DMS114 treated with DMSO at 0.1 percent for 48 hours (cell line): ENCODE data around the gene HOXB8.

ENCODE experiments used
- DNase-seq: peaks from one replicate; lab custom pipeline; 2025; ENCODE audit not compliant: unreplicated experiment; lab: John Stamatoyannopoulos, UW

The HOXB8 gene

DNA sequence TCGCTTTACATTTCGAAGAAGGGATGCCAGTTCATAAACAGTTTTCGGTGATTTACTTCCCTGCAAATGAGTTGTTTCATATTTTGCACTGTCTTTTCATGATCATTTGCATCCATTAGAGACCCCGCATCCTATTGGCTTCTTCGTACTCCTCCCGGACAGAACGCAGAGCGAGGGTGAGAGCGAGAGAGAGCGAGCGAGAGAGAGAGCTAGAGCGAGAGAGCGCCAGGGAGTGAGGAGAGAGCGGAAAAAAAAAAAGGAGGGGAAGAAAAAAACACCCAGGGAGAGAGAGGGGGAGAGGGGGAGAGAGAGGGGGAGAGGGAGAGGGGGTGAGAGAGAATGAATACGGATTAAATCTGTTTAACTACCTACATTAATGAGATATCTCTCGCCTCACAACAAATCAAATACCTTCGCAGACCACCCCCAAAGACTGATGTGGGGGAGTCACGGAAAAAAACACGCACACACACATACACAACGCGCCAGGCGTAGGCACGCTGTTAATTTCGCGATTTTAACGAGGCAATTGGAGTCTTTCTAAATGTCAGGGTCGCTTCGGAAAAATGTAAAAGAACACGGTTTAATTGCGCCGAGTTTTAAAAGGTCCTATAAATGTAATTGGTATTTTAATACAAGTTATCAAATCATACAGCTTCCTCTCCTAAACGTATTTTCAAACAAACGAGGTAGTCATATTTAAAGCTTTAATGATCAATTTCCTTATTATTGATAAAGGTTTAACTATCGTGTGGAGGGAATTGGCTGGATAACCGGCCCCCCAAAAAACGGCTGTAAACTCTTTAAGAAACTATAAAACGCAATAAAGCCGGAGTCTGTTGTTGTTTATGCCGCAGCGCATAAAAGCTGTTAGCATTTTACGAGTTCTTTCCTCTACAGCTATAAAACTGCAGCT lies at the start of gene HOXB8:
Gene HOXB8 (minus strand): TSS at position 246 of the 916 bp plus-strand sequence. CDS start 588 bp downstream, outside the sequence.
- DNase-seq: peak; percentile 39

DNA sequence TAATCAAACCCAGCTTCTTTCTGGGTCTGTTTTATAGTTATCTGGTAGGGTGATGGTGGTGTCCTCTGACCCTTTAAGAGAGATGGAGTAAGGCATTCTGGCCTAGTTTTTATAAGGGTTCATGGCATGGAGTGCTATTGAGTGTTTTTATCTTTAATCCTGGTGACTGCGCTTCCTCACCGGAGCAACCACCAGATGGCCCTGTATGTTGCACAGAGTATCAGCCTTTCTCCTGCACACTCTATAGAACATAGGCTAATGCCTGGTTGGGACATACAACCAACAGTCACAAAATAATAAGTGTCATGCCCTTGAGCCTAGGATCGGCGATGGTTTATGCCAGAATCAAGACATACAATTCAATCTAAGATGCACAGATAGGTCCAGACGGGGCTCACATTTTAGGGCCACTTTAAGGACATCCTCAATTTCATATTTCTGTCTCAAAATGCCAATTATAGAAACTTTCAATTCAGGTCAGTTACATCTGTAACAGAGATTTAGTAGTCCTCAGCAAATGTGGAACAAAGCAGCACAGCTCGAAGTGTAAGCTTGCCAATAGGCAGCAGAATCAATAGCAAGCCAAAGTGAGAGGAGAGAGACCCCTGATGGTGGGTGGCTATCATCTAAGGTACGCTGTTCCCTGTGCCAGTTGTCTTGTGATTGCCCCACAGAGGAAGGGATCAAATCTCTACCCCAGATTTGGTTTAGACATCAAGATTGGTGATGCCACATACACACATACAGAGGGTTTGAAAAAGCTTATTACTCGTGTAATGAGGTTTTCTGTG lies 48.2 kb upstream of the HOXB8 start:
- no peak for DNase-seq

DNA sequence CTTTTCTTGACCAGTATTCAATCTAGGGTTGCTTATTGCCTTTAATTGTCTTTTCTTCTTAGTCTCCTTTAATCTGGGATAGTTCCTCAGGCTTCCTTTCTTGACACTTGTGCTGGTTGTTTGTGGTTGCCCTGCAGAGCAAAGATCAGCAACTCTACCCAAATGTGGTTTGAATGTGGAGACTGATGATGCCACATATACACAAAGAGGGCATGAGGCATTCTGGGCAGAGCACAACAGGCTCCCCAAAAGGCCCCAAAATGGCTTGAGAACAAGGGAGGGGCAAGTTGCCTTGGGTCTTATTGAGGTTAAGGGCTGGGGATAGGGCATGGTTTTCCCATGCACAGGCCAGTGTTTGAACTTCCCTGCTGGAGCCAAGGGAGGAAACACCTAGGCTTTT lies 40.8 kb upstream of the HOXB8 start:
- no peak for DNase-seq

DNA sequence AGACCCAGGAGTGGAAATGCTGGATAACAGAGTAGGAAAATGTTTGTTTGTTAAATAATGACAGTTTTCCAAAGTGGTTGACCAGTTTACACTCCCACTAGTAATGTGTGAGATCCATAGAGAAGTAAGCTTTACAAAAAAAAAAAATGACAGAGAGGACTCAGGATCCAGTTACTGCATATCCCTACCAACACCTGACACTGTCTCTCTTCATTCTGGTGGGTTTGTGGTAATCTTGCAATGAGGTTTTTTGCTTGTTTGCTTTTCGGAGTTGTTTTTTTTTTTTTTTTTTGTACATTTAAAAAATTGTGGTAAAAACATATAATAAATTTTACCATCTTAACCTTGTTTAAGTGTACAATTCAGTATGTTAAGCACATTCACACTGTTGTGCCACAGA lies 34.6 kb upstream of the HOXB8 start:
- no peak for DNase-seq

DNA sequence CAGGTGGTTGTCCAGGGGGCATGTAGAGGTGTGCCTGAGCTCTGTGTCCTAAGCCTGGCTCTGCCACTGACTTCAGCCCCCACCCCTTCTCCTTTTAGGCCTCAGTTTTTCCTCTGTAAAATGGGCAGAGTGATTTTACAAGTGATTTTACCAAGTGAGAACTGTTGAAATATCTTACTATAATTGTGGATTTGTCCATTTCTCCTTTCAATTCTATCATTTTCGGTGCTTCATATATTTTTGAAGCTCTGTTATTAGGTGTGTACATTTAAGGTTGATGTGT lies 32.8 kb upstream of the HOXB8 start:
- no peak for DNase-seq

- no peak for DNase-seq
Observed at GRCh38 chr17:48647103-48647962, 32.2 kb upstream of the HOXB8 start.

DNA sequence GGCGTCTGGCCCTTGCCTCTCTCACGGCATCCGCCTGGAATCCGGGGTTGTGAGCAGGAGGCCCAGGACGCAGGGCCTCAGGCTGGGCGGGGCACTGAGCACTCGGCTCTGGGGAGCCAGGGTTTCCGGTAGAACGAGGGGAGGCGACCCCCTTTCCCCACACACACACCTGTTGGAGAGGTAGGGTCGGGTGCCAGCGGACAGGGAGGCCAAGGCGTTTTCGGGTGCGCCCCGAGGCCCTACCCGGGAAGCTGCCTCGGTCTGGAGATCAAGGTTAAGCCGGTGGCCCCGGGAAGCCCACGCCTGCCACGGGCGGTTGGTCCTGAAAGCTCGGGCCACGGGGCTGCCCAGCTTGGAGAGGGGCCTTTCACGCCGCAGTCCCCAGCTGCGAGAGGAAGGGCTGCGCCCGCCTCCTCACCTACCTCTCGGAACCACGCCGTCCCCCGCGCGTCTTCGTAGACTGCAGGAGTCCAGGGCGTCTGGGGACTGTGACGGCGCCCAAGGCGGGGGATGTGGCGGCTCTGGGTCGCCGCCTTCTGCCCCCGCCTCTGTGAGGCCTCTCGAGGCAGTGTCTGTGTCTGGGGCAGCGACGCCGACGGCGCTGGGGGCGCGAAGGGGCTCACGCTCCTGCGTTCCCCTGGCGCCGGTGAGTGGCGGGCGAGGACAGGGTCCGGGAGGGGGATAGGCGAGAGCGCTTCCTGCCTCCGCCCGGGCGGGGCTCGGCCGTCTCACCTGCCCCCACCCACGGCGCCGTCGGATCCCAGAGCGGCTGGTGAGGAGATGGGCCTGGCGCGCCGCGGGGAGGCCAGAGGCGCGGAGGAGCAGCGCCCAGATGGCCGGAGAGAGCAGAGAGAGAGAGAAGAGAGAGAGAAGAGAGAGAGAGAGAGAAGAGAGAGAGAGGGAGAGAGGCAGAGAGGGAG lies 31.4 kb upstream of the HOXB8 start:
- DNase-seq: no peak

DNA sequence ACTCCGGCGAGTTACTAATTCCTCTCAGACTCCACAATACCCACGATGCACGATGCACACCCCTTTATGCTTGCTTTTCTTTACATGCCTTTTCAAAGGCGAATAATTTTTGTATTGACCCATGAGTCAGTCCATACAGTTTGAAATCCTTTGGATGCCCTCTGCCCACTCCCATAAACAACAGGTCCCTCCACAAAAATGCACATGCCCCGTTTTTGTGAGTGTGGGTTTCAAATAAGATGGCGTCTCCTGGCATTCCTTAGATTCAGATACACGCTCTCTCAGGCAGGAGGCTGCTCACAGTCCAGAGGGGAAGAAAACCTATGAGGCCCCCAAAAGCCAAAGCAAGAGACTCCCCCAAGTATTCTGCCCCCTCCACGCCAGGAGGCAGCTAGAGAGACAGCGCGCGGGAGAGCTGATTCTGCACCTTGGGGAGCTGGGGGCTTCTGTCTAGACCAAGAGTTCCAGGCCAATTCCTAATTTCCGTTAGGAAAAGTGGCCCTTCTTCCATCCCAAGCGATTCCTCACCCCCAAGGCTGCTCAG lies 30.6 kb upstream of the HOXB8 start:
- no peak for DNase-seq

- DNase-seq: no peak
Observed at GRCh38 chr17:48644910-48645557, 29.9 kb upstream of the HOXB8 start.

- no peak for DNase-seq
Observed at GRCh38 chr17:48644159-48644558, 29.1 kb upstream of the HOXB8 start.

DNA sequence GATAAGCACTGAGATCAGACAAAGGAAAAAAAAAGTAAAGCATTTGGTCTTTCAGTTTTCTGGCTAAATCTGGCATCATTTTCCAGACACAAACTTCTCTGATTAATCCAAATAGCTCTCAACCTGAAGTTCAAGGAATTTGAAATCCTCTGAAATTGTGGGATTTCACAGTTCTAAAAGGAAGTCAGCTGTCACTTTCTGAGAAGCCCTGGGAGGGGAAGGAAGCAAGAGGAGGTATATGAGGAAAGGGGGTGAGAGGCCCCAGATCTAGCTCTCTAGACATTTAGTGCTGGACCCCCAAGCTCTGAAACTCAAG lies 28.6 kb upstream of the HOXB8 start:
- DNase-seq: no peak

DNA sequence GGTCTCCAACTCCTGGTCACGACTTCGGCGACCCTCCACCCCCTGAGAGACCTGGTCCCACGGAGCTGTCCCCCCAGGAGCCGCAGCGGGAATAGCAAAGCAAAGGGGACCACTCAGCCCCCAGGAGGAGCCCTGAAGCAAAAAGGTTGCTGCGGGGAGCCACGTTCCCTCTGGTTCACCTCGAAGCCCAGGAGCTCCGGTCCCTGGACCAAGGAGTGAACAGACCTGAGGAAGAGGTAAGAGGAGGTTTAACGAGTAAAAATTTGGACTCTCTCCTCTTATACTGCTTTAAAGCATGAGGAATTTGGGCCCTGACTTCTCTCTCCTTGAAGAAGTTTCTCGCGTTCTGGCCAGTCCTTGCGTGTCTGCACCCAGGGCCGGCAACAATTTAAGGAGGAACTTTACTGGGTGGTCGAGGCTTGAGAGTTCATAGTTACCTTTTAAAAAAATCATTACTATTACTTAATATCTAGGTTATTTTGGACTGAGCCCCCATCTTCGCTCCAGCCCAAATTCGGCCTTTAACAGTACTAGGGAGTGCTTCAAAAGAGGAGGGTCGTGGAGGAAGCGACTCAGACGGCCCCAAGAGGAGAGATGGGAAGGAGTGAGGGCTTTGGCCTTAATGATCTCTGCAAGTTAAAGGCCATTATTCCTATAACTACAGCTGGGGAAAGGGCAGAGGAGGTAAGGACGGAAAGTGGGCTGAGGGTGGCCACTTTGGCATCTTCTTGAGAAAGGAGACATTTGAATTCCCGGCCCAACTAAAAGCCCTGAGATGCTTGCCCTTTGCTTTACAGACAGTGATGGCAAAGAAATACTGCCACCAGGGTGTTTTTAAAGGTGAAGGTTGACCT lies 28.0 kb upstream of the HOXB8 start:
- no peak for DNase-seq

DNA sequence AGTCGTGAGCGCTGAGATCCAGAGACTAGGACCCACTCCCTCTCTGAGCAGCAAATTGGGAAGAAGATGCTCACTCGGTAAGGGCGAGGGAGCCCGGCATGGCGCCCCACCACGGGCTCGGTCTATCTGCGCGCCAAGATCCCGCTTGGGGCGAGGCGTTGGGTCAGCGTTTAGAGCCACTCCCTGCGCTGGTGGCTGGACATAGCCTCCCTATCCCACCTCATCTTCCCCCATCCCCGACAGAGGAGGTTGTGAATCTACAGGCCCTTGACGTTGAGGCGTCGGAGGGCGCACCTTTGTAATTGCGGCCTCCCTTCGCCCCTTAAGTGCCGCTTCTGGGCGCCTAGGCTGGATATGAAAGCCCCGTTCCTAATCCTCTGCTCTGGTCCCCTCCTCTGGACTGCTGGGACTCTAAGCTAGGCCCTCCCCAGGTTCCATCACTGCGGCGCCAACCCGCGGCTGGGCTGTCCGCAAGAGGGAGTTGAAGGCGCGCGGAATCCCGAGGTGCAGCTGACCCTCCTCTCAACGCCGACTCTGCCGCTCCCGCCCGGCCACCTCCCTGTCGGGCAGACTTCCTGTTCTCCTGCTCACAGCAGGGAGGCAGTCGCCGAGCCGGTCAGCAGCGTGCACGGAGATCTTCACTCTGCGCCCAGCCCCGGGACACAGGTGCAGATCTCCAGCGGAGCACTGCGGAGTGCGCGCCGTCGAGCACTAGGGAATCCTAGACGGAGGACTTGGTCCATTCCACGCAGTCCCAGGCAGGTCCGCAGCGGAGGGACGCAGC lies 27.2 kb upstream of the HOXB8 start:
- no peak for DNase-seq

DNA sequence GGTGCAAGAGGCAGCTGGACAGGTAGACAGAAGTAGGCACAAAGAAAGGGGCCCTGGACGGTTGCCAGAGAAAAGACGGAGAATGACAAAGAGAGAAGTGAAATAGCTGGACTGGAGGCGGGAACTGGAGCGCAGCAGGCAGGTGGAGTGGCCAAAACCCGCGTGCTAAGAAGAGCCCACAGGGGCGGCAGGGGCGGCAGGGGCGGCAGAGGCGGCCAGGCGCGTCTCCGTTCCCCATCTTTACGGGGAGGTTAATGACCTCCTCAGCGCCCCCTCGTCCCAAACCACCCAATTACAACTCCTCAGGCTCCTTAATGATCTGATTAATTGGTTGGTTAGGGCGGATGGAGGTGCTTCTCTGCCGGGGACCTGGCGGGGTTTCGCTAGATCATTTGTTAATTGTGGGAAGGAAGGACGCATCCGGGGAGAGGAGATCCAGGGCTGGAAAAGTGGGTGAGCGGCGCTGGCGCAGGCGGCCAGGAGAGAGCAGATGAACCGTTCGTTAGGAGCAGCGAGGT lies 26.5 kb upstream of the HOXB8 start:
- no peak for DNase-seq

DNA sequence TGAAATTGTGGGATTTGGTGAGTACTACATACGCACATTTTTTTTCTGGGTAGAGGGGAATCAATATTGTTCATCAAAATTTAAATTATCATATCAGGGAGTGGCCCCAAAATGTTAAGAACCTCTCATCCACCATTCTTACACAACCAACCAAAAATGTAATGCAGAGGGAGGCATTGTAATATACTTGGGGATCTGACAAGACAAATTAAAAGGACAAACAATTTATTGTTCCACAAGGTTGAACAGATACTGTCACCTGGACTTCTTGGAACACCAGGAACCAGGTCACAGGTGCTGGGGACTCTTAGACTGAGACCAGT lies 25.7 kb upstream of the HOXB8 start:
- no peak for DNase-seq

GRCh38 chr17:48639982-48640857 lies 25.1 kb upstream of the HOXB8 start:
- DNase-seq: no peak

- no peak for DNase-seq
Observed at GRCh38 chr17:48639136-48639535, 24.0 kb upstream of the HOXB8 start.
